T-helper 1 cell treated with Interleukin-12 subunit alpha and Interleukin-12 subunit beta and Interleukin-4 antibody, amounts not matched to agents 30 μg/mL and 1 μg/mL, for 36 hours (primary cell): ENCODE measurements around the gene STEAP2.

Source experiments
- H3K27ac Mint-ChIP-seq: one replicate; pipeline ENCODE4 v1.8.0; 2021; ENCODE audit warnings: mild to moderate bottlenecking, mixed read lengths
- H3K27me3 Mint-ChIP-seq: one replicate; pipeline ENCODE4 v1.8.0; 2021; ENCODE audit warnings: low read depth, mixed read lengths
- H3K36me3 Mint-ChIP-seq: one replicate; pipeline ENCODE4 v1.8.0; 2021; ENCODE audit warnings: low read depth, mixed read lengths
- H3K4me1 Mint-ChIP-seq: one replicate; pipeline ENCODE4 v1.8.0; 2021; ENCODE audit warnings: low read depth, mixed read lengths
- H3K4me3 Mint-ChIP-seq: one replicate; pipeline ENCODE4 v1.8.0; 2021; ENCODE audit warnings: mild to moderate bottlenecking, moderate library complexity, mixed read lengths
- H3K9me3 Mint-ChIP-seq: one replicate; pipeline ENCODE4 v1.8.0; 2021; ENCODE audit warnings: mixed read lengths

STEAP2 gene

GRCh38 chr7:90256778-90257177 is 45.2 kb downstream of the STEAP2 start:
- Mint-ChIP-seq H3K4me3 (no peak overlapping the region), H3K27ac (no peak overlapping the region), H3K4me1 (no peaks in the 10 kb centered on the region), H3K27me3 (peaks cover 17% of the 10 kb centered on the region), H3K9me3 (peaks cover 6% of the 10 kb centered on the region), H3K36me3 (no peaks in the 10 kb centered on the region)

- Mint-ChIP-seq H3K27me3 (peaks cover 10% of the 10 kb centered on the region), H3K9me3 (no peaks in the 10 kb centered on the region), H3K4me3 (no peak overlapping the region), H3K4me1 (no peaks in the 10 kb centered on the region), H3K27ac (no peak overlapping the region), H3K36me3 (no peaks in the 10 kb centered on the region)
Measured at GRCh38 chr7:90261441-90261840, 49.9 kb downstream of the STEAP2 start.

- H3K4me3 Mint-ChIP-seq = no peak overlapping the region
Measured at GRCh38 chr7:90262438-90262837, 50.9 kb downstream of the STEAP2 start.

GRCh38 chr7:90266808-90267207 is 55.3 kb downstream of the STEAP2 start:
- no peak overlapping the region for H3K4me3 Mint-ChIP-seq

More at GRCh38 chr7:90262438-90262837, 50.9 kb downstream of the STEAP2 start:
- Mint-ChIP-seq H3K27ac (no peak overlapping the region), H3K9me3 (no peaks in the 10 kb centered on the region), H3K27me3 (peaks cover 7% of the 10 kb centered on the region), H3K4me1 (no peaks in the 10 kb centered on the region), H3K36me3 (no peaks in the 10 kb centered on the region)

GRCh38 chr7:90267263-90267858 is 55.8 kb downstream of the STEAP2 start:
- H3K9me3 Mint-ChIP-seq = no peaks in the 10 kb centered on the region
- no peak overlapping the region for H3K4me3 Mint-ChIP-seq
- H3K27me3 Mint-ChIP-seq = peaks cover 5% of the 10 kb centered on the region
- no peaks in the 10 kb centered on the region for H3K36me3 Mint-ChIP-seq
- H3K27ac Mint-ChIP-seq = no peak overlapping the region
- H3K4me1 Mint-ChIP-seq = no peaks in the 10 kb centered on the region

More at GRCh38 chr7:90266808-90267207, 55.3 kb downstream of the STEAP2 start:
- no peaks in the 10 kb centered on the region for H3K9me3 Mint-ChIP-seq
- no peaks in the 10 kb centered on the region for H3K4me1 Mint-ChIP-seq
- no peaks in the 10 kb centered on the region for H3K36me3 Mint-ChIP-seq
- no peak overlapping the region for H3K27ac Mint-ChIP-seq
- H3K27me3 Mint-ChIP-seq = peaks cover 5% of the 10 kb centered on the region

- Mint-ChIP-seq H3K27me3 (peaks cover 5% of the 10 kb centered on the region), H3K9me3 (no peaks in the 10 kb centered on the region)
Measured at GRCh38 chr7:90269163-90269562, 57.6 kb downstream of the STEAP2 start.

GRCh38 chr7:90270431-90271178 is 59.1 kb downstream of the STEAP2 start:
- no peak overlapping the region for H3K4me3 Mint-ChIP-seq
- no peaks in the 10 kb centered on the region for H3K27me3 Mint-ChIP-seq

More at GRCh38 chr7:90269163-90269562, 57.6 kb downstream of the STEAP2 start:
- H3K4me3 Mint-ChIP-seq = no peak overlapping the region
- H3K4me1 Mint-ChIP-seq = no peaks in the 10 kb centered on the region
- no peaks in the 10 kb centered on the region for H3K36me3 Mint-ChIP-seq
- H3K27ac Mint-ChIP-seq = no peak overlapping the region

GRCh38 chr7:90271753-90272152 is 60.2 kb downstream of the STEAP2 start:
- Mint-ChIP-seq H3K4me1 (no peaks in the 10 kb centered on the region), H3K27me3 (no peaks in the 10 kb centered on the region), H3K36me3 (no peaks in the 10 kb centered on the region), H3K9me3 (no peaks in the 10 kb centered on the region), H3K27ac (no peak overlapping the region), H3K4me3 (no peak overlapping the region)

More at GRCh38 chr7:90270431-90271178, 59.1 kb downstream of the STEAP2 start:
- H3K27ac Mint-ChIP-seq = no peak overlapping the region
- H3K36me3 Mint-ChIP-seq = no peaks in the 10 kb centered on the region
- H3K4me1 Mint-ChIP-seq = no peaks in the 10 kb centered on the region
- H3K9me3 Mint-ChIP-seq = no peaks in the 10 kb centered on the region

GRCh38 chr7:90272242-90272641 is 60.7 kb downstream of the STEAP2 start:
- Mint-ChIP-seq H3K9me3 (no peaks in the 10 kb centered on the region), H3K27me3 (no peaks in the 10 kb centered on the region), H3K27ac (no peak overlapping the region), H3K4me3 (no peak overlapping the region), H3K4me1 (no peaks in the 10 kb centered on the region), H3K36me3 (no peaks in the 10 kb centered on the region)

- Mint-ChIP-seq H3K27ac (no peak overlapping the region), H3K4me3 (no peak overlapping the region), H3K9me3 (no peaks in the 10 kb centered on the region), H3K36me3 (no peaks in the 10 kb centered on the region), H3K27me3 (no peaks in the 10 kb centered on the region), H3K4me1 (no peaks in the 10 kb centered on the region)
Measured at GRCh38 chr7:90274161-90274560, 62.6 kb downstream of the STEAP2 start.

GRCh38 chr7:90276033-90276728 is 64.6 kb downstream of the STEAP2 start:
- Mint-ChIP-seq H3K36me3 (no peaks in the 10 kb centered on the region), H3K9me3 (no peaks in the 10 kb centered on the region), H3K4me1 (no peaks in the 10 kb centered on the region), H3K4me3 (no peak overlapping the region), H3K27me3 (peaks cover 1% of the 10 kb centered on the region), H3K27ac (no peak overlapping the region)
